Measurements from ENCODE around the gene TJP1. TPM values are rescaled to one million over a fixed set of nuclear protein-coding genes. Genes with fewer than 3 reads are reported as not detected.
"Not testable (repeated sequence)": the region's sequence is repeated elsewhere in the genome, so short reads cannot be mapped to it uniquely, and the experiment has no call there.

TJP1 gene
- total RNA-seq, 1 experiment from 2014 or later = 159 TPM

DNA sequence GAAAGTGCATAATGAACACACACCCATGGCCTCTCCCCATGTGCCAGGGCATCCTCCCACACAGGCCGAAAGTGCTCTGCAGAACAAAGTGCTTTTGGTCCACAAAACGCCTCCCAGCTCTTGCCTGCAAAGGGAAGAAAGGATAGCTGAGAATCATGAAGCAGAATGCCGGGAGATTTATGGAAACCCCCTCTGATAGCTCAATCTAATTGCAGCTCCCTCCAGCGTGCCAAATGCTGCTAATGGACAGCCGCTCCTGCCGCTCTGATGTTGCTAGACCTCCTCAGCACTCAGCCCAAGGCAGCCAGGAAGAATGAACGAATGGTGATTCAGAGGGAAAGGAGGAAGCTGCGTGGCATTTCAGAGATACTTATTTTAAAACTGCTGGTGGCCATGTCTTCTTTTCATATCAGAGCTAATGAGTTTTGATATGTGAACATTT is 145.3 kb downstream of the TJP1 start:
- POLR2A ChIA-PET (ENCODE audit: unreplicated experiment) = no interaction called here
- no peak overlapping the region for H3K4me2 ChIP-seq

DNA sequence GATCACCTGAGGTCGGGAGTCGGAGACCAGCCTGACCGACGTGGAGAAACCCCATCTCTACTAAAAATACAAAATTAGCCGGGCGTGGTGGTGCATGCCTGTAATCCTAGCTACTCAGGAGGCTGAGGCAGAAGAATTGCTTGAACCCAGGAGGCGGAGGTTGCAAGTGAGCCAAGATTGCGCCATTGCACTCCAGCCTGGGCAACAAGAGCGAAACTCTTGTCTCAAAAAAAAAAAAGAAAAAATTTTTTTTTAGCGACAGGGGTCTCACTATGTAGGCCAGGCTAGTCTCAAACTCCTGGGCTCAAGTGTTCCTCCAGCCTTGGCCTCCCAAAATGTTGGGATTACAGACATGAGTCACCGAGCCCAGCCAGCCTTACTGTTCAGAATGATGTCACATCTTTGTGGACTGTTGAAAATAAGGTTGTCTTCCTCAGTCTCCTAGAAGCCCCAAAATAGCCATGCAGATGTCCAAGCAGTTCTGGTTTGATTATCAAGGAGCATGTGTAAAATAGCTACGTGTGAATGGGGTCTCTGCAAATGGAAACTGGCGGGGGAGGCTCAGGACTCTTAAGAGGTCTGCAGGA is 145.8 kb downstream of the TJP1 start:
- H3K4me2 ChIP-seq; H3K4me3 ChIP-seq; POLR2A ChIA-PET (ENCODE audit: unreplicated experiment); intact Hi-C loops (cut with micrococcal nuclease; ENCODE audit: unreplicated experiment); H3K4me1 ChIP-seq (replicated peaks; ENCODE audit: insufficient read depth); H3K9me2 ChIP-seq (ENCODE audit: insufficient read depth); DNase-seq; H3K27ac ChIP-seq; H3K36me3 ChIP-seq (ENCODE audit: low read depth); H3F3A ChIP-seq (ENCODE audit: insufficient read depth, low read depth); H4K20me1 ChIP-seq (ENCODE audit: insufficient read depth); BruUV-seq (replicated peaks); H3K9me3 ChIP-seq (ENCODE audit: insufficient read depth, low read depth); CTCF ChIA-PET; H3K79me2 ChIP-seq (ENCODE audit: low read depth); H3K27me3 ChIP-seq (ENCODE audit: insufficient read depth, low read depth); H2AFZ ChIP-seq: not testable (repeated sequence)

More for the DNA sequence above, 145.3 kb downstream of the TJP1 start:
- no TSS peak for BruUV-seq (replicated peaks)
- Histone ChIP-seq H3K4me3 (no peak overlapping the region), H3K79me2 (ENCODE audit: low read depth) (no peaks in the 10 kb centered on the region), H3K9me3 (ENCODE audit: insufficient read depth, low read depth) (no peaks in the 10 kb centered on the region), H3K27ac (no peak overlapping the region), H3K4me1 (replicated peaks; ENCODE audit: insufficient read depth) (no peaks in the 10 kb centered on the region), H3K36me3 (ENCODE audit: low read depth) (no peaks in the 10 kb centered on the region), H3K9me2 (ENCODE audit: insufficient read depth) (no peaks in the 10 kb centered on the region), H3F3A (ENCODE audit: insufficient read depth, low read depth) (no peaks in the 10 kb centered on the region), H2AFZ (no peak overlapping the region), H3K27me3 (ENCODE audit: insufficient read depth, low read depth) (no peaks in the 10 kb centered on the region), H4K20me1 (ENCODE audit: insufficient read depth) (no peaks in the 10 kb centered on the region)
- TF ChIP-seq, protein P1, sequence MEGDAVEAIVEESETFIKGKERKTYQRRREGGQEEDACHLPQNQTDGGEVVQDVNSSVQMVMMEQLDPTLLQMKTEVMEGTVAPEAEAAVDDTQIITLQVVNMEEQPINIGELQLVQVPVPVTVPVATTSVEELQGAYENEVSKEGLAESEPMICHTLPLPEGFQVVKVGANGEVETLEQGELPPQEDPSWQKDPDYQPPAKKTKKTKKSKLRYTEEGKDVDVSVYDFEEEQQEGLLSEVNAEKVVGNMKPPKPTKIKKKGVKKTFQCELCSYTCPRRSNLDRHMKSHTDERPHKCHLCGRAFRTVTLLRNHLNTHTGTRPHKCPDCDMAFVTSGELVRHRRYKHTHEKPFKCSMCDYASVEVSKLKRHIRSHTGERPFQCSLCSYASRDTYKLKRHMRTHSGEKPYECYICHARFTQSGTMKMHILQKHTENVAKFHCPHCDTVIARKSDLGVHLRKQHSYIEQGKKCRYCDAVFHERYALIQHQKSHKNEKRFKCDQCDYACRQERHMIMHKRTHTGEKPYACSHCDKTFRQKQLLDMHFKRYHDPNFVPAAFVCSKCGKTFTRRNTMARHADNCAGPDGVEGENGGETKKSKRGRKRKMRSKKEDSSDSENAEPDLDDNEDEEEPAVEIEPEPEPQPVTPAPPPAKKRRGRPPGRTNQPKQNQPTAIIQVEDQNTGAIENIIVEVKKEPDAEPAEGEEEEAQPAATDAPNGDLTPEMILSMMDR (conservative IDR thresholded peaks at IDR 0.05) = no peak
- no peak for TF ChIP-seq EZH2 (IDR thresholded peaks at IDR 0.05; ENCODE audit: low read depth)
- CTCF ChIA-PET = no interaction called here
- intact Hi-C loops (cut with micrococcal nuclease; ENCODE audit: unreplicated experiment) = no loop called here
- no peak for DNase-seq

DNA sequence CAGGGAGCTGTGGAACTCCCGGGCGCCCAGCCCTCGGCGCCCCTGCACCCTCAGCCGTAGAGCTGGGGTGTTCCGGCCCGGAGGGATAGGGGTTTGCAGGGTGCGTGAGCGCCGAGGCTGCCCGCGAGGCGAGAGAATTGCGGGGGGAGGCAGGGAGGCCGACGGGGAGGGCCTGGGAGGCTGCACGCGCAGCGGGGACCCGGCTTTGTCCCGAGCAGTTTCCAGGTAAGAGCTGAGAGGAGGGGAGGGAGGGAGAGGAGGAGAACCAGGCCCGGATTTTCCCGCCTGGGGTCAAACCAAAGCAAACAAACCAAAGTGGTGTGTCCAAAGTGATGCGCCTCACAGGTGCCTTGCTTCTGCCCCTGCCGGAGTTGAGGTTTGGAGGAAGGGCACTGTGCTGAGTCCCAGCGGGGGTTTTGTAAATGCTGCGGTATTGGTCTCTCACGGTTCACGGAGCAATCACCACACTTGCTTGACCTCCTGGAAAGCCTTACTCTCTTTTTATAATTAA is 146.4 kb downstream of the TJP1 start:
- Histone ChIP-seq H3K9me2 (ENCODE audit: insufficient read depth) (no peaks in the 10 kb centered on the region), H3F3A (ENCODE audit: insufficient read depth, low read depth) (no peaks in the 10 kb centered on the region), H3K36me3 (ENCODE audit: low read depth) (no peaks in the 10 kb centered on the region), H3K79me2 (ENCODE audit: low read depth) (no peaks in the 10 kb centered on the region), H3K9me3 (ENCODE audit: insufficient read depth, low read depth) (no peaks in the 10 kb centered on the region), H3K4me2 (no peak overlapping the region), H3K27me3 (ENCODE audit: insufficient read depth, low read depth) (no peaks in the 10 kb centered on the region), H3K27ac (no peak overlapping the region), H2AFZ (no peak overlapping the region), H4K20me1 (ENCODE audit: insufficient read depth) (no peaks in the 10 kb centered on the region), H3K4me1 (replicated peaks; ENCODE audit: insufficient read depth) (0 out of 2 replicates have a peak, but pooled peaks cover 5% of the 10 kb centered on the region), H3K4me3 (no peak overlapping the region)
- ChIA-PET CTCF (no interaction called here), POLR2A (ENCODE audit: unreplicated experiment) (no interaction called here)
- no peak for DNase-seq
- no peak for TF ChIP-seq EZH2 (IDR thresholded peaks at IDR 0.05; ENCODE audit: low read depth)
- TF ChIP-seq, protein P1 (conservative IDR thresholded peaks at IDR 0.05) = no peak
- BruUV-seq (replicated peaks) = no TSS peak
- intact Hi-C loops (cut with micrococcal nuclease; ENCODE audit: unreplicated experiment) = no loop called here

Measured in PC-9 (cell line).